ENCODE data around the gene MYO10.
"Not testable (repeated sequence)": the region's sequence is repeated elsewhere in the genome, so short reads cannot be mapped to it uniquely, and the experiment has no call there.

The MYO10 gene

GRCh38 chr5:16886366-16886736 lies 49.7 kb downstream of the MYO10 start:
- no peak for DNase-seq

- no peak for DNase-seq
These were observed 50.3 kb downstream of the MYO10 start for GRCh38 chr5:16885635-16886365.

- no peak for DNase-seq
These were observed 51.5 kb downstream of the MYO10 start for GRCh38 chr5:16884595-16884994.

GRCh38 chr5:16883806-16884205 lies 52.3 kb downstream of the MYO10 start:
- DNase-seq, result no peak

- no peak for DNase-seq
These were observed 52.9 kb downstream of the MYO10 start for GRCh38 chr5:16883176-16883575.

GRCh38 chr5:16881251-16881650 lies 54.8 kb downstream of the MYO10 start:
- DNase-seq, result no peak

- no peak for DNase-seq
These were observed 55.5 kb downstream of the MYO10 start for GRCh38 chr5:16880547-16880946.

- DNase-seq, result no peak
These were observed 56.4 kb downstream of the MYO10 start for GRCh38 chr5:16879650-16880049.

- DNase-seq, result no peak
These were observed 56.9 kb downstream of the MYO10 start for GRCh38 chr5:16879191-16879590.

GRCh38 chr5:16877267-16877935 lies 58.7 kb downstream of the MYO10 start:
- no peak for DNase-seq

- DNase-seq, result not testable (repeated sequence)
These were observed 61.7 kb downstream of the MYO10 start for GRCh38 chr5:16874424-16874823.

GRCh38 chr5:16871746-16872339 lies 64.2 kb downstream of the MYO10 start:
- no peak for DNase-seq

- DNase-seq, result no peak
These were observed 65.2 kb downstream of the MYO10 start for GRCh38 chr5:16870878-16871277.

GRCh38 chr5:16869821-16870796 lies 66.0 kb downstream of the MYO10 start:
- DNase-seq, result no peak

GRCh38 chr5:16867577-16867953 lies 68.5 kb downstream of the MYO10 start:
- no peak for DNase-seq

- DNase-seq, result no peak
These were observed 69.1 kb downstream of the MYO10 start for GRCh38 chr5:16866795-16867576.

GRCh38 chr5:16866273-16866672 lies 69.8 kb downstream of the MYO10 start:
- DNase-seq, result no peak

GRCh38 chr5:16865151-16865550 lies 70.9 kb downstream of the MYO10 start:
- no peak for DNase-seq

- no peak for DNase-seq
These were observed 71.4 kb downstream of the MYO10 start for GRCh38 chr5:16864631-16865131.

- no peak for DNase-seq
These were observed 72.6 kb downstream of the MYO10 start for GRCh38 chr5:16863469-16863946.

GRCh38 chr5:16862777-16863176 lies 73.3 kb downstream of the MYO10 start:
- no peak for DNase-seq

GRCh38 chr5:16859346-16859745 lies 76.7 kb downstream of the MYO10 start:
- no peak for DNase-seq

Measured in Kasumi-1 (cell line).